Activated T-cell treated with anti-CD3 and anti-CD28 coated beads, Interleukin-2, amount 50 U/mL, for 4 hours (primary cell): Measurements from ENCODE around the gene SOX5. TPM values are rescaled to one million over a fixed set of nuclear protein-coding genes. Genes with fewer than 3 reads are reported as not detected.
"Not testable (repeated sequence)": the region's sequence is repeated elsewhere in the genome, so short reads cannot be mapped to it uniquely, and the experiment has no call there.

Experiments
- ATAC-seq, 2 donors: fragments of 200-7000 bp; cut with Tn5 transposase; one replicate each; pipeline ENCODE4 v1.10.0; 2021
- DNase-seq: peaks from one replicate; pipeline ENCODE4 v3.0.0-alpha.2; 2020
- H3K27me3 Mint-ChIP-seq: one replicate; pipeline ENCODE4 v1.8.0; 2021; ENCODE audit warnings: low read depth, mixed read lengths
- H3K36me3 Mint-ChIP-seq: one replicate; pipeline ENCODE4 v1.8.0; 2022; ENCODE audit warnings: mixed read lengths; ENCODE audit not compliant: insufficient read depth
- H3K4me1 Mint-ChIP-seq: one replicate; pipeline ENCODE4 v1.8.0; 2021; ENCODE audit warnings: low read depth, mixed read lengths
- H3K4me3 Mint-ChIP-seq: one replicate; pipeline ENCODE4 v1.8.0; 2021; ENCODE audit warnings: mild to moderate bottlenecking, moderate library complexity, mixed read lengths
- H3K9me3 Mint-ChIP-seq: one replicate; pipeline ENCODE4 v1.8.0; 2021; ENCODE audit warnings: mixed read lengths
- total RNA-seq, 3 donors: library from RNA; stranded (reverse); gene quantifications; one replicate each; pipeline ENCODE4 v1.2.1, GENCODE V29; 2021

Gene SOX5
- total RNA-seq, 3 donors from 2014 or later = 0.15 to 1.7 (median 0.34) TPM

DNA sequence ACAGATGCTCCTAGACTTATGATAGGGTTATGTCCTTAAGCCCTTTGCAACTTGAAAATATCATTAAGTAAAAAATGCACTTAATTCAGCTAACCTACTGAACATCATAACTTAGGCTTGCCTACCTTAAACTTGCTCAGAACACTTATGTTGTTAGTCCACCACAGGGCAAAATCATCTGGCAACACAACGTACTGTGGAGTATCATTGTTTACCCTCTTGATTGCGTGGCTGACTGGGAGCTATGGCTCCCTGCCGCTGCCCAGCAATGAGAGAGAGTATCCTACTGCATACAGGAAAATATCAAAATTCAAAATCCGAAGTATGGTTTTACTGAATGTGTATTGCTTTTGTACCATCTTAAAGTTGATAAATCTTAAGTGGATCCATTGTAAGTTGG, 105.5 kb downstream of the SOX5 start:
- H3K4me1 Mint-ChIP-seq = no peaks in the 10 kb centered on the region
- ATAC-seq (no peak), DNase-seq (no peak)
- H3K27me3 Mint-ChIP-seq = no peaks in the 10 kb centered on the region
- no peaks in the 10 kb centered on the region for H3K36me3 Mint-ChIP-seq
- H3K9me3 Mint-ChIP-seq = peaks cover 3% of the 10 kb centered on the region
- no peak overlapping the region for H3K4me3 Mint-ChIP-seq

DNA sequence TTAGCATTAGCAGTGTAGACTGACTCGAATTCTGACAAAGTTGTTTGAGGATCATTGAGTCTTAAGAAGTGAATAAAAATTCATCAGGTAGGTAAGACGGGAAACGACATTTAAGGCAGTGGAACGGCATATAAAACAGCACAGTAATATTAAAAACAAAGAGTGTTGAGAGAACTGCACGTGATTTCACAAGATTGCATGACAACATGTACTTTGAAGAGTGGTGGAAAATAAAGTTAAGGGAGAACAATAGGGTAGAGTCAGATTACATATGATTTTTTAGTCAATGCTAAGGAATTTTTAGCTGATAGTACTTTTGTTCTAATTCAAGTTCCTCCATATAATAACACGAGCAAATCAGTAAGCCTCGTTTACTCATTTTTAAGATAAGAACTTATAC, 115.4 kb downstream of the SOX5 start:
- ATAC-seq = no peak
- H3K36me3 Mint-ChIP-seq = no peaks in the 10 kb centered on the region

DNA sequence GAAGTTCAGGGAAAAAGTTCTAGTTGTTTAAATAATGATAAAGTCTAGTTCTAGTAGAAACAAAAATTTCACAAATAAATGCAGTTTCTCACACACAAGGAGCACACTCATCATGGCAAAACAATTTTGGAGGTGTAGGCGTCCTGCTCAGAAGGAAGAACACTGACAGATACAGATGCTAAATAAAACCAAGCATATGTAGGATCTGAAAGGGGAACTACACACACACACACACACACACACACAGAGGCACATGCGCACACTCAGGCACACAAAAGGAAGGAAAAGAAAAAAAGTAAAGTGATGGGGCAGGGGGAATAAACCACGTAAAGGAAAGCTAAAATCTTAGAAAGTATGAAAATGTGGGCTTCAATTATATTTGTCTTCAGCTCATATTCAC, 117.7 kb downstream of the SOX5 start:
- Mint-ChIP-seq H3K27me3 (no peaks in the 10 kb centered on the region), H3K4me3 (no peak overlapping the region), H3K9me3 (peaks cover 7% of the 10 kb centered on the region), H3K36me3 (no peaks in the 10 kb centered on the region), H3K4me1 (no peaks in the 10 kb centered on the region)
- ATAC-seq = no peak
- DNase-seq = no peak

More for the DNA sequence above, 115.4 kb downstream of the SOX5 start:
- DNase-seq = no peak
- Mint-ChIP-seq H3K4me1 (no peaks in the 10 kb centered on the region), H3K4me3 (no peak overlapping the region), H3K27me3 (no peaks in the 10 kb centered on the region), H3K9me3 (peaks cover 7% of the 10 kb centered on the region)

DNA sequence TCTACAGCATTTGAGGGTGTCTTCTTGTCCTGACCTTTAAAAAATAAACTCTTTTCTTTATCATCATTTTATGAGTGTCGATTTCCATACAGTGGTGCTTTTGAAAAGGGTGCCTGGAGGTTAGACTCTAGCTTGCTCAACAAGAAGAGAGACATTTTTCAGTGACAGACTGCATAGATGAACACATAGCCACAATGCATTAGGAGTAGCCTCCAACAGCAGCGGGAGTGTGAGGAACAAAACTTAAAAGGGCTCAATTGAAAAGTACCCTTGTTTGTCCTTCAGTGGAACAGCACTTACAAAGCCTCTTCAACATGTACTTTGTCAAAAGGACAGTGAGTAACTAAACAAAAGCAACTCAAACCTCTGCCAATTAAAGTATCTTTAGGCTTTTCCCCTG, 119.3 kb downstream of the SOX5 start:
- no peak for DNase-seq
- H3K9me3 Mint-ChIP-seq = peaks cover 7% of the 10 kb centered on the region
- H3K4me3 Mint-ChIP-seq = no peak overlapping the region
- no peaks in the 10 kb centered on the region for H3K27me3 Mint-ChIP-seq
- no peaks in the 10 kb centered on the region for H3K36me3 Mint-ChIP-seq
- no peak for ATAC-seq
- H3K4me1 Mint-ChIP-seq = no peaks in the 10 kb centered on the region

DNA sequence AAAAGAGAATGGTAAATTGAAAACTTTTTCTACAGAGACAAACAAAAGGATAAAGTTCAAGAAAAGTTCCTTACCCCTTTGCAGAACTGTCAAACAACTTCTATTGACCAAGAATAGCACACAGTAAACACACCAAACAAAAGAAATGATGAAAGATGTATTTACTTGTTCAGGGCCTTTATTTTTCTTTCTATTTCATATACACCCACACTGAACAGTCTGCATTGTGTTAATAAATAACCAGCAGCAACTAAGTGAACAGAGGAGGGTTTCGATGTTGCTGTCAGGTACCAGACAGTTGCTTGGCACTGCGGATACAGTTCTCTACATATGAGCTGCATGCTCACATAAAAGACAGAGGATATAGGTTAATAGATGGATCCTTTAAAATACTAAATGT, 122.1 kb downstream of the SOX5 start:
- no peak for ATAC-seq
- no peak overlapping the region for H3K4me3 Mint-ChIP-seq
- no peaks in the 10 kb centered on the region for H3K36me3 Mint-ChIP-seq
- no peak for DNase-seq
- peaks cover 6% of the 10 kb centered on the region for H3K9me3 Mint-ChIP-seq
- H3K4me1 Mint-ChIP-seq = no peaks in the 10 kb centered on the region
- H3K27me3 Mint-ChIP-seq = no peaks in the 10 kb centered on the region

DNA sequence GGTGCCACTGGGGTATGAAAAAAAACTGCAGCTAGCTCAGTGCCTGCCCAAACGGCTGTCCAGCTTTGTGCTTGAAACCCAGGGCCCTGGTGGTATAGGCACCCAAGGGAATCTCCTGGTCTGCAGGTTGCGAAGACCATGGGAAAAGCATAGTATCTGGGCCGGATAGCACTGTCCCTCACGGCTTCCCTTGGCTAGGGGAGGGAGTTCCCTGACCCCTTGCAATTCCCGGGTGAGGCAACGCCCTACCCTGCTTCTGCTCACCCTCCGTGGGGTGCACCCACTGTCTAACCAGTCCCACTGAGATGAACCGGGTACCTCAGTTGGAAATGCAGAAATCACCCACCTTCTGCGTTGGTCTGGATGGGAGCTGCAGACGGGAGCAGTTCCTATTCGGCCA, 124.3 kb downstream of the SOX5 start:
- not testable (repeated sequence) for H3K4me3 Mint-ChIP-seq, ATAC-seq, DNase-seq, H3K36me3 Mint-ChIP-seq, H3K4me1 Mint-ChIP-seq, H3K27me3 Mint-ChIP-seq, H3K9me3 Mint-ChIP-seq

DNA sequence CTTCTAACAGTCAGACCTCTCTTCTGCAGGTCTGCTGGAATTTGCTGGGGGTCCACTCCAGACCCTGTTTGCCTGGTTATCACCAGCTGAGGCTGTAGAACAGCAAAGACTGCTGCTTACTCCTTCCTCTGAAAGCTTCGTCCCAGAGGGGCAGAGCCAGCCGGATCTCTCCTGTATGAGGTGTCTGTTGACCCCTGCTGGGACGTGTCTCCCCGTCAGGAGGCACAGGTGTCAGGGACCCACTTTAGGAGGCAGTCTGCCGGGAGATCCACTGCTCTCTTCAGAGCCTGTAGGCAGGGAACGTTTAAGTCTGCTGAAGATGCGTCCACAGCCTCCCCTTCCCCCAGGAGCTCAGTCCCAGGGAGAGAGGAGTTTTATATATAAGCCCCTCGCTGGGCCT, 125.1 kb downstream of the SOX5 start:
- no peak for ATAC-seq
- Mint-ChIP-seq H3K36me3 (no peaks in the 10 kb centered on the region), H3K4me1 (no peaks in the 10 kb centered on the region), H3K27me3 (no peaks in the 10 kb centered on the region), H3K4me3 (no peak overlapping the region), H3K9me3 (peaks cover 9% of the 10 kb centered on the region)
- DNase-seq = no peak

DNA sequence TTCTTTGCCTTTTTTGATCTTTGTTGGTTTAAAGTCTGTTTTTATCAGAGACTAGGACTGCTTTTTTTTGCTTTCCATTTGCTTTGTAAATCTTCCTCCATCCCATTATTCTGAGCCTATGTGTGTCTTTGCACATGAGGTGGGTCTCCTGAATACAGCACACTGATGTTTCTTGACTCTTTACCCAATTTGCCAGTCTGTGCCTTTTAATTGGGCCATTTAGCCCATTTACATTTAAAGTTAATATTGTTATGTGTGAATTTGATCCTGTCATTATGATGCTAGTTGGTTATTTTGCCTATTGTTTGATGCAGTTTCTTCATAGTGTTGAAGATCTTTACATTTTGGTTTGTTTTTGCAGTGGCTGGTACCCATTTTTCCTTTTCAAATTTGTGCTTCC, 126.6 kb downstream of the SOX5 start:
- H3K9me3 Mint-ChIP-seq, H3K4me3 Mint-ChIP-seq, H3K4me1 Mint-ChIP-seq, ATAC-seq, H3K27me3 Mint-ChIP-seq, H3K36me3 Mint-ChIP-seq, DNase-seq: not testable (repeated sequence)

DNA sequence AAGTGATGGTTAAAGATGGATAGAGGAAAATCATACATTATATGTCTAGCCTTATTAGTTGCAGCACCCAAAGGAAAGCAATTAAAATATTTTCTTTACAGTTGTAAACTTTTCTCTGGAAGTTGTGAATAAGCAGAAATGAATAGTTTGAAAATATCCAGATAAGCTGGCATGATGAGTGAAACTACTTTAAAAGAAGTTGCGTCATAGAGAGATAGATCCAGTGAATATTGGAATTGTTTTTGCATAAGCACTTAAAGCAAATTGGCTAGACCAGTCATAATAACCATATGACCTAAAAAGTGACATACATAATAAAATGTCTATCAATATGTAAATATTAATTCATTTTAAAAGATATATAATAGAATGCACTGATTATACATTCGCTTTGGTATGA, 132.1 kb downstream of the SOX5 start:
- Mint-ChIP-seq H3K36me3 (no peaks in the 10 kb centered on the region), H3K27me3 (no peaks in the 10 kb centered on the region), H3K9me3 (peaks cover 4% of the 10 kb centered on the region), H3K4me3 (no peak overlapping the region), H3K4me1 (no peaks in the 10 kb centered on the region)
- ATAC-seq = no peak
- DNase-seq = no peak

DNA sequence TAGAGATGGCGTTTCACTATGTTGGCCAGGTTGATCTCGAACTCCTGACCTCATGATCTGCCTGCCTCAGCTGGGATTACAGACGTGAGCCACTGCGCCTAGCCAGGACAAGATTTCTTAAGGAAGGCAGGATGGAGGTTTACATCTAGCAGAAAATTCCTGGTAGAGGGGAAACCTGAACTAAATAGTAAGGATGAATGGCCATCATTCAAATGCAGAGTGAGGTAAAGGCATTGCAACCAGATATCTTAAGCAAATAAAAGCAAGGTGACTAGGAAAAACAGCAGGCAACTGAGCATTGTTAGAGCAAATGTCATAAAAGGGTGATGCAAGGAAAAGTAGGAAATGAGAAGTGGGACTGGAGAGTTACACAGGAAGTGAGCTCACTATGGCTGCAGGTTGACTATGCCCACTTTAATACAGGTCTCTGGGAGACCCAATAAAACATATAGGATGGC, 133.0 kb downstream of the SOX5 start:
- ATAC-seq = no peak
- H3K9me3 Mint-ChIP-seq = no peaks in the 10 kb centered on the region
- H3K4me3 Mint-ChIP-seq = no peak overlapping the region
- H3K36me3 Mint-ChIP-seq = no peaks in the 10 kb centered on the region
- no peaks in the 10 kb centered on the region for H3K4me1 Mint-ChIP-seq
- no peaks in the 10 kb centered on the region for H3K27me3 Mint-ChIP-seq
- no peak for DNase-seq

DNA sequence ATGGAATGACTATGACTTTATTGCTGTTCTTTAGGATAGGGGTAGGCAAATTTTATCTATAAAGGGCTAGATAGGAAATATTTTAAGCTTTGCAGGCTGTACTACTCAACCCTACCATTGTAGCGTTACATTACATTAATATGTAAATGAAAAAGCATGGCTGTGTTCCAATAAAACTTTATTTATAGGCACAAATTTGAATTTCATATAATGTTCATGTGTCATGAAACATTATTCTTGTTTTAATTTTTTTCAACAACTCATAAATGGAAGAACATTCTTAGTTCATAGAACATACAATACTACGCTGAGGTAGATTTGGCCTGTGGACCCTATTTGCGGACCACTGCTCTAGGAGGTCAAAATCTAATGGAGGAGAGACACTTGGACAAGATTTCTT, 133.7 kb downstream of the SOX5 start:
- ATAC-seq (no peak), DNase-seq (no peak)
- H3K4me1 Mint-ChIP-seq = no peaks in the 10 kb centered on the region
- H3K27me3 Mint-ChIP-seq = no peaks in the 10 kb centered on the region
- H3K36me3 Mint-ChIP-seq = no peaks in the 10 kb centered on the region
- no peak overlapping the region for H3K4me3 Mint-ChIP-seq
- no peaks in the 10 kb centered on the region for H3K9me3 Mint-ChIP-seq

DNA sequence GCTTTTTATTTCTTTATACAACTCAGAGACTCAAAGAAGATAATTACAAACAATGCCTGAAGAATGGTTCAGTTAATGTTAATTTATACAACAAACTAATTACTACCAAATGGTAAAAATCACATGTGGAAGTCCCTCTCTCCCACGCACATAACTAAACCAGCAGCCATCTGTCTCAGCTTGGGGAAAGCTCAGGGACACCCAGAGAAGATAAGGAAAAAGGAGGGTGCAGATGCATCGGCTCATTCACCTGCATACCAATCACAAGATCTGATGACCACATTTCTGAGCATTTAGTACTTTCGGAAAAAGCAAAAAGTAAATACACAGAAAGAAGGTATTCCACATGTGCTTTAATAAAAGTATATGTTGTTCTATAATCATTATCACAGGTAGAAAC, 136.3 kb downstream of the SOX5 start:
- H3K36me3 Mint-ChIP-seq = no peaks in the 10 kb centered on the region
- no peak overlapping the region for H3K4me3 Mint-ChIP-seq
- H3K9me3 Mint-ChIP-seq = no peaks in the 10 kb centered on the region
- no peaks in the 10 kb centered on the region for H3K4me1 Mint-ChIP-seq
- no peak for DNase-seq
- ATAC-seq = no peak
- no peaks in the 10 kb centered on the region for H3K27me3 Mint-ChIP-seq

DNA sequence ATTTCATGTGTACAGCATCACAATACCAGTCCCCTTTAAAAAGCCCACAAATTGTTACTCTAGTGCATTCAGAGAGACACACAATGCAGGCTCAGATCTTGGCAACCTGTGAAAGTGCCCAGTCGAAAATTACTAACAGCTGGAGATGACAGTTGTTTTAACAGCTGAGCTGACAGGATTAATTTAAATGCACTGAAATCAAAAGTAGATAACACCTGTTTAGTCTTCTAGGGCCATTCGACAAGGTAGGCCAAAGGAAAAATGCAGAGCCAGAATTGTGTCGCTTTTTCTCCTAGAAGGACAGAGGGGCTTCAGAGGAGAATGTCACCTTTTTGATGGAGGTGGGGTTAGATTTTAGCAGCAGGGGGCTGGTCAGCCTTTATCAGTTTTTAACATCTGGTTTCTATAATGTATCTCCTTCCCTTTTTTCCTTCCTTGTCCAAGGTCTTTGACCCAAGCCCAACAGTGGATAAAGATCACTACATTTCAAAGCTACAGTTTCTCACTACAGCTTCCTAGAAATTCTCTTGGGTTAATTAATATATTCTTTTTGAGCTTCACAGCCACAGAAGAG, 139.1 kb downstream of the SOX5 start:
- ATAC-seq (no peak), DNase-seq (no peak)
- Mint-ChIP-seq H3K4me1 (no peaks in the 10 kb centered on the region), H3K27me3 (no peaks in the 10 kb centered on the region), H3K4me3 (no peak overlapping the region), H3K36me3 (no peaks in the 10 kb centered on the region), H3K9me3 (no peaks in the 10 kb centered on the region)

DNA sequence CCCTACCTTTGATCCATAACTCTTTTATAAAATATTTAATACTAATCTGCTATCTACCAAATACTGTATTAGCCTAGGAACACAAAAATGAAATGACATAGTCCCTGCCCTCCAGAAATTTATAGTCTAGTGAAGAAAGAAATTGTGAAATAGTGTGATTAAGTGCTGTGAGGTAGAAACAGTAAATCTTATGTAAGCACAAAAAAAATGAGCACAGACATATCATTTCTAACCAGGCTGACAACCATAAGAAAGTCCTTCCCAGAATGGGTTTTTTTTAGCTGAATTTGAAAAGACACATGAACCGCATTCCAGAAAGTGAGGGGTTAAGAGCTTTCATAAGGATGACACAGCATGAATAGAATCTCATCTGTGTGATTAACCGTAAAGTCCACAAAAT, 145.9 kb downstream of the SOX5 start:
- Mint-ChIP-seq H3K9me3 (no peaks in the 10 kb centered on the region), H3K36me3 (no peaks in the 10 kb centered on the region), H3K4me1 (no peaks in the 10 kb centered on the region), H3K4me3 (no peak overlapping the region), H3K27me3 (no peaks in the 10 kb centered on the region)
- DNase-seq (no peak), ATAC-seq (no peak)

DNA sequence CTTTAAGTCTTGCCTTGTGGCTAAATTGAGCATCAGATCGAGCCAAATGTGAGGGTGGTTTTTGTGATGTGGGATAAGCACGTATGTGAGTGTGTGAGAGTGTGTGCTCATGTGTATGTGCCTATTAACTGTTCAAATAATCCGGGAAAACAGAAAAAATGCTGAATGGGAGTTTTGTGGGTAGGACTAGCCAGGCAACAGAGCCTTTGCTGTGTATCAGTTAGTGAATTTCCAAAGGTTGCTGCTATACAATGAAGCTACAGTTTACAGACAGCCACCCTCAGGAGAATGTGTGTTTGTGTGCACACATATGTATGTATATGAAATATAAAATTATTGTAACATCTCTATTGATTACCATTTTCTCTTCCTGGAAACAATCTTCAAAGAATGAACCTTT, 154.0 kb downstream of the SOX5 start:
- no peak for ATAC-seq
- H3K4me1 Mint-ChIP-seq = no peaks in the 10 kb centered on the region
- no peak for DNase-seq
- no peaks in the 10 kb centered on the region for H3K27me3 Mint-ChIP-seq
- H3K9me3 Mint-ChIP-seq = no peaks in the 10 kb centered on the region
- H3K36me3 Mint-ChIP-seq = no peaks in the 10 kb centered on the region
- H3K4me3 Mint-ChIP-seq = no peak overlapping the region

DNA sequence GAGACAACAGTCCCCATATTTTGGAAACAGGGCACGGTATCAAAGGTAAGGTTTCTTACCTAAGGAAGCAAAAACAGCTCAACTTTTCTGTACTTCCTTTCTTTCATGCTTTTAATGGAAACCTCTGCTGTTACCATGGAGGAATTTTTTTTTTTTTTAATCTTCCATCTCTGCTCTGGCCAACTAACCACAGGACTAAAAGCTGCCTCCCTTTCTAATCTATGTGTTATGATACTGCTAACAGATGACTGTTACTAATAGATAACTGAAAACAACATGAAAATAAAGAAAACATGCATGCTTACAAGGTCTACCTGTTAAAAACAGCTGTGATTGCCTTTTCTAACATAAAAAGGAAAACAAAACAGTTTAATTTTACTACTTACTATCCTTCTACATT, 168.4 kb downstream of the SOX5 start:
- Mint-ChIP-seq H3K36me3 (no peaks in the 10 kb centered on the region), H3K4me1 (no peaks in the 10 kb centered on the region), H3K27me3 (no peaks in the 10 kb centered on the region), H3K4me3 (no peak overlapping the region), H3K9me3 (peaks cover 17% of the 10 kb centered on the region)
- DNase-seq (no peak), ATAC-seq (no peak)
